ENCODE results near the gene ZNF283. TPM values are rescaled to one million over a fixed set of nuclear protein-coding genes. Genes with fewer than 3 reads are reported as not detected.
"Not testable (repeated sequence)": the region's sequence is repeated elsewhere in the genome, so short reads cannot be mapped to it uniquely, and the experiment has no call there.

The ZNF283 gene
- total RNA-seq, 1 donor: 29.8 TPM

DNA sequence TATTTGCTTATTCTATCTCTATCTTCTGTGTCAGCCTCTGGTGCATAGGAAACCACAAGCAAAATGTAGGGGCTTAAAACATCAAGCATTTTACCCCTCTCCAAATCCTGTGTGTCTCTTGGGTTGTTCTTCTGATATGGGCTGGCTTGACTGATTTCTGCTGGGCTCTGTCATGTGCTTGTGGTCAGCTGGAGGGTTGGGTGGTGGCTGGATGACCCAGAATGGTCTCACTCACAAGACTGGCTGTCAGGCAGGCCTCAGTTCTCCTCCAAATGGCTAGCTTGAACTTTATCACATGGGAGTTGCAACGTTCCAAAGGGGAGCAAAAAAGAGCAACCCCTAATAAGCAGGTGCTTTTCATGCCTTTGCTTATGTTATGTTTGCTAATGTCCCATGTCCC, 15.3 kb upstream of the ZNF283 start:
- TF ChIP-seq, protein P1, sequence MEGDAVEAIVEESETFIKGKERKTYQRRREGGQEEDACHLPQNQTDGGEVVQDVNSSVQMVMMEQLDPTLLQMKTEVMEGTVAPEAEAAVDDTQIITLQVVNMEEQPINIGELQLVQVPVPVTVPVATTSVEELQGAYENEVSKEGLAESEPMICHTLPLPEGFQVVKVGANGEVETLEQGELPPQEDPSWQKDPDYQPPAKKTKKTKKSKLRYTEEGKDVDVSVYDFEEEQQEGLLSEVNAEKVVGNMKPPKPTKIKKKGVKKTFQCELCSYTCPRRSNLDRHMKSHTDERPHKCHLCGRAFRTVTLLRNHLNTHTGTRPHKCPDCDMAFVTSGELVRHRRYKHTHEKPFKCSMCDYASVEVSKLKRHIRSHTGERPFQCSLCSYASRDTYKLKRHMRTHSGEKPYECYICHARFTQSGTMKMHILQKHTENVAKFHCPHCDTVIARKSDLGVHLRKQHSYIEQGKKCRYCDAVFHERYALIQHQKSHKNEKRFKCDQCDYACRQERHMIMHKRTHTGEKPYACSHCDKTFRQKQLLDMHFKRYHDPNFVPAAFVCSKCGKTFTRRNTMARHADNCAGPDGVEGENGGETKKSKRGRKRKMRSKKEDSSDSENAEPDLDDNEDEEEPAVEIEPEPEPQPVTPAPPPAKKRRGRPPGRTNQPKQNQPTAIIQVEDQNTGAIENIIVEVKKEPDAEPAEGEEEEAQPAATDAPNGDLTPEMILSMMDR (IDR thresholded peaks at IDR 0.05; ENCODE audit: insufficient read depth, low read depth, low read length): no peak
- no peak overlapping the region for H3K4me3 ChIP-seq (ENCODE audit: low read depth, low read length)
- DNase-seq (ENCODE audit: low read depth): no peak

DNA sequence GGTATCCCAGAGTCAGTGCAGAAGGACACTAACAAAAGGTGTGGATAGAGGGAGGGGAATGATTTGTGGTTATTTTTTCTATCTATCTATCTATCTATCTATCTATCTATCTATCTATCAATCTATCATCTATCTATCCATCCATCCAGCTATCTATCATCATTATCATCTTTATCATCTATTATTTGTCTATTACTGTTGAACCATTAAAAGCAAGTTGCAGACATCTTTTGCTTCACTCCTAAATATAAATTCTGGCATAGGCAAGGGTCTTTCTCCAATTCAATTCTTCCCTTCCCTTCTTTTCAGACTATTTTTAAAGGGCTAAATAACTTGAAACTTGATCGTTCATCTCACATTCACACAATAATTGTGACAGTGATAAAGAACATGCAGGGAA, 14.9 kb upstream of the ZNF283 start:
- TF ChIP-seq, protein P1 (IDR thresholded peaks at IDR 0.05; ENCODE audit: insufficient read depth, low read depth, low read length): no peak
- DNase-seq (ENCODE audit: low read depth): no peak
- no peak overlapping the region for H3K4me3 ChIP-seq (ENCODE audit: low read depth, low read length)

DNA sequence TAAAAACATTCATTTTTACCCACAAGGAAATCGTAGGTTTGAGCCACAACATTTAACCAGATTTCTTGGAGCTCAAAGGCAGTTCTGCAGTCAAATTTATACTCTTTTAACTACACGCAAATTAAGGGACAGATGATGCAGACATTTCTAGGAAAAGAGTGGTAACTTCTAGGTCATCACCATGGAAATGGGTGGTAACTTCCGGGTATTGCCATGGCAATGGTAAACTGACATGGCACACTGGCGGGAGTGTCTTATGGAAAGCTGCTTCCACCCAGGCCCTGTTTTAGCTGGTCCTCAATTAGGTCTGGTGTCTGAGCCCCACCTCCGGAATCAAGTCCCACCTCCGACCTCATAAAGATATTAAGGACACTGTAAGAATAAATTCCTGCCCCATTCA, 14.4 kb upstream of the ZNF283 start:
- DNase-seq (ENCODE audit: low read depth): no peak
- TF ChIP-seq, protein P1 (IDR thresholded peaks at IDR 0.05; ENCODE audit: insufficient read depth, low read depth, low read length): no peak
- H3K4me3 ChIP-seq (ENCODE audit: low read depth, low read length): no peak overlapping the region

DNA sequence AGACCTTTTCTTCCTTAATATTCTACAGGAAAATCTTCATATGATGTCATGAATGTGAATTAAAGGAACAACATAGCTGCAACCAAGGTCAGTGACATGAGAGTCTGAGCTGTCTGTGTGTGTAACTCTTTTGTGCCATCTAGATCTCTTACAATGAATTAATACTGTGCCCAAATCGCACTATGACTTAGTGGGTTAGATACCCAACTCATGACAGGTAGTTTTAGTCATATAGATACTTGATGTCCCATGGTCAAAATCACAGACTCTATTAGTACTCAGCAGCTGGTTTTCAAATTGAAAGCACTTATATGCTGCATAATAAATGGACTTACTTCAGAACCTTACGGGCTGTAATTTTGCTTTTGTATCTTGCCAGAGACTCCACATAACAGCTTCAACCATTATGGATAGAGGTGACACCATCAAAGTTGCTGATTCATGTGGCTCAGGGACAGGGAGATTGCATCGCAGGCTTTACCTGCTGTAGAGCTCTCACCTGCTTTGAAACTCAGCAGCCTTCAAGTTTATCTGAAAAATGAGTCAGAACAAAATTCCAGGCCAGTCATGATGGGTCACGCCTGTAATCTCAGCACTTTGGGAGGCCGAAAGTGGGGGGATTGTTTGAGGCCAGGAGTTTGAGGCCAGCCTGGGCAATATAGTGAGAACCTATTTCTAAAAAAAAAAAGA, 12.3 kb upstream of the ZNF283 start:
- DNase-seq (ENCODE audit: low read depth): no peak
- no peak overlapping the region for H3K4me3 ChIP-seq (ENCODE audit: low read depth, low read length)
- TF ChIP-seq, protein P1 (IDR thresholded peaks at IDR 0.05; ENCODE audit: insufficient read depth, low read depth, low read length): no peak

DNA sequence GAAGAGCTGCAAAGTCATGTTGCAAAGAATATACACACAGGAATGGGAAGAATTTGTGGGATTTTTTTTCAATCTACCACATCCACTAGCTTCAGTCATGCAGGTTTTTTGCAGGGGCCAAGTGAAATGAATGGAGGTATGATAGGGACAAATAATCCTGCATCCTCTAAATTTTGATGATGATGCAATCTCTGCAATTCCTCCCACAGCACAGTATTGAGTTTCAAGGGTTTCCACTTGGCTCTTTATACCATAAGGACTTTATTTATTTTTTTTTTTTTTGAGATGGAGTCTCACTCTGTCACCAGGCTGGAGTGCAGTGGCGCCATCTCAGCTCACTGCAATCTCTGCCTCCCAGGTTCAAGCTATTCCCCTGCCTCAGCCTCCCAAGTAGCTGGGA, 9.7 kb upstream of the ZNF283 start:
- H3K4me3 ChIP-seq (ENCODE audit: low read depth, low read length); DNase-seq (ENCODE audit: low read depth): not testable (repeated sequence)

DNA sequence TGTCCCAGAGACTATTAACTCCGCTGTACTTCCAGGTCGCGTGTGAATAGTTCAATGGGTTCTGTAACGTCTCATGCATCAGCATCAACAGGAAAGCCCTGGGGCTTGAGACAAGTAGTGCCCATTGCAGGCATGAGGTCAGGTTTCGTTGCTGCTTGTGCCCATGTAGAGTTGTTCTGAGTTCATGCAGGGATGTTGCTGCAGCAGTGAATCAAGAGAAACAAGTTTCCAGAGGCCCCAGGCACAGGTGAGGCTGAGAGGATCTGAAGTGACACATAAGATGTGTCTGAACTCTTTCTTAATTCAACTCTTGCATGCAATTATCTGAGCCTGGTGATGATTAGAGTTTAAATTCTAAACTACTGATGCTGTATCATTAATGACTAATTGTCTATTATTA, 8.6 kb upstream of the ZNF283 start:
- DNase-seq (ENCODE audit: low read depth): no peak
- TF ChIP-seq, protein P1 (IDR thresholded peaks at IDR 0.05; ENCODE audit: insufficient read depth, low read depth, low read length): no peak
- H3K4me3 ChIP-seq (ENCODE audit: low read depth, low read length): no peak overlapping the region

DNA sequence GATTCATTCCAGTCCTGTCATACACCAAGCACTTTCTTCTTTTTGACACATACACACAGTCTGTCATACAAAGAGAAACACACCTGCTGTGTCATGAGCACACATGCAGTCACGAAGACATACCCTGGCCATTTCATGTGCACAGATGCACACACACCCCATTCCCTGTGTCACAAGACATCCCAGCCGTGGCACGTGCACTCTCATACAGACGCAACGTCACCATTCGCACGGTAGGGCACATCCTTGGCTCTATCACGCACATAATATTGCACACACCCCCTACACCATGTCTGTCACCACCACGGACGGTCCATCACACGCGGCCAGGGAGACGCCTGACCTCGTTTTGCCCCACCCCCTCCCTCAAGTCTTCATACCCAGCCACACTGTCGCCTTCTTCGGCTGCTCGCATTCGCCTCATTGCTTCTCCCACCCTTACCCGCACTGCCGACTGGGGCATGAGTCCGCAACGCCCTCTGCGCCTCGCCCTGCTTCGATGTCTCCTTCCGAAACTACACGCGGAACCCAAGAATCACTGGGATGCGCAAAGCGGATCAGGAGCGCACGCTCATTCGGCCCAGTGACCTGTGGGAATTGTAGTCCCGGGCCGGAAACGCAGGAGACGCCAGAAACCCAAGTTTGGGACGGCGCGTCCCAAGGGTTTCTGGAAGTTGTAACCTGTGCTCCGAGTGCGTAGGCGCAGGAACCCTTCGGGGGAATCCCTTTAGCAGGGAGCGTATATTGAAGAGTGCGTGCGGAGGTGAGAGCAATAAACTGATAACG, 6.8 kb upstream of the ZNF283 start:
- TF ChIP-seq, protein P1 (IDR thresholded peaks at IDR 0.05; ENCODE audit: insufficient read depth, low read depth, low read length): no peak
- H3K4me3 ChIP-seq (ENCODE audit: low read depth, low read length): peak overlapping the region; percentile 58
- DNase-seq (ENCODE audit: low read depth): peak; percentile 40
